HEK293 (cell line): ENCODE measurements around the gene CARD8.

Experiments used
- CTCF ChIA-PET: fragments of 350-600 bp; formaldehyde crosslinking; extraction: SDS; loops from one replicate; lab custom pipeline; 2021; ENCODE audit warnings: antibody characterized with exemption; lab: Yijun Ruan, JAX
- POLR2A ChIA-PET: fragments of 300-600 bp; formaldehyde crosslinking; extraction: SDS; loops from one replicate; lab custom pipeline; 2020; ENCODE audit warnings: antibody characterized with exemption, inconsistent platforms; lab: Yijun Ruan, JAX
- H3K27ac ChIP-seq: fragments of 200-500 bp; sonication (Bioruptor generic); 2 replicates; pipeline ENCODE4 v1.5.1; 2014; ENCODE audit warnings: low read depth, low read length, control low read depth, inconsistent platforms; ENCODE audit errors: extremely low read depth
- H3K36me3 ChIP-seq, 2 experiments: fragments of 200-500 bp in 1 of 2; sonication (Bioruptor generic) in 1 of 2; 1 replicate in 1 of 2; 2 replicates in 1 of 2; pipeline ENCODE4 v1.5.1; 2014 to 2017; ENCODE audit warnings: inconsistent platforms in 2 of 2, low read length in 2 of 2; ENCODE audit not compliant: control insufficient read depth in 2 of 2, insufficient read depth in 1 of 2
- H3K4me1 ChIP-seq: fragments of 200-500 bp; sonication (Bioruptor generic); 2 replicates; pipeline ENCODE4 v1.5.1; 2014; ENCODE audit warnings: mild to moderate bottlenecking, low read length, inconsistent platforms; ENCODE audit not compliant: control insufficient read depth, insufficient read depth
- H3K4me3 ChIP-seq: 2 replicates; pipeline ENCODE4 v1.5.1; 2011; ENCODE audit warnings: low read depth, mild to moderate bottlenecking, control low read depth, low read length, moderate library complexity
- H3K9me3 ChIP-seq: fragments of 200-500 bp; sonication (Bioruptor generic); 2 replicates; pipeline ENCODE4 v1.5.1; 2014; ENCODE audit warnings: low read depth, low read length, inconsistent platforms; ENCODE audit not compliant: control insufficient read depth, insufficient read depth
- BCL11A ChIP-seq: fragments of 450-650 bp; formaldehyde crosslinking; IDR thresholded peaks from 2 replicates; pipeline ENCODE4 v1.5.1; 2016; ENCODE audit warnings: low read depth, missing biosample characterization, missing genetic modification characterization
- GLIS1 ChIP-seq: fragments of 450-650 bp; formaldehyde crosslinking; IDR thresholded peaks from 2 replicates; pipeline ENCODE4 v1.5.1; 2016; ENCODE audit warnings: missing biosample characterization, missing genetic modification characterization
- PRDM1 ChIP-seq: fragments of 450-650 bp; formaldehyde crosslinking; IDR thresholded peaks from 2 replicates; pipeline ENCODE4; 2016; ENCODE audit warnings: missing biosample characterization, missing genetic modification characterization
- WT1 ChIP-seq: fragments of 450-650 bp; formaldehyde crosslinking; IDR thresholded peaks from 2 replicates; pipeline ENCODE4 v1.5.1; 2016; ENCODE audit warnings: missing biosample characterization, missing genetic modification characterization
- ZBTB17 ChIP-seq: fragments of 450-650 bp; formaldehyde crosslinking; IDR thresholded peaks from 2 replicates; pipeline ENCODE4 v1.5.1; 2016; ENCODE audit warnings: missing biosample characterization, missing genetic modification characterization
- ZBTB7A ChIP-seq: fragments of 450-650 bp; formaldehyde crosslinking; IDR thresholded peaks from 2 replicates; pipeline ENCODE4 v1.5.1; 2016; ENCODE audit warnings: low read depth, missing biosample characterization, missing genetic modification characterization
- ZFHX2 ChIP-seq: fragments of 450-650 bp; formaldehyde crosslinking; conservative IDR thresholded peaks from 2 replicates; pipeline ENCODE4 v1.5.1; 2016; ENCODE audit warnings: missing biosample characterization, missing genetic modification characterization
- ZNF140 ChIP-seq: fragments of 450-650 bp; formaldehyde crosslinking; IDR thresholded peaks from 2 replicates; pipeline ENCODE4 v1.5.1; 2016; ENCODE audit warnings: missing biosample characterization, missing genetic modification characterization
- ZNF350 ChIP-seq: fragments of 450-650 bp; formaldehyde crosslinking; IDR thresholded peaks from 2 replicates; pipeline ENCODE4 v1.5.0; 2017; ENCODE audit warnings: missing biosample characterization, mild to moderate bottlenecking, missing genetic modification characterization
- ZNF391 ChIP-seq: fragments of 450-650 bp; formaldehyde crosslinking; IDR thresholded peaks from 2 replicates; pipeline ENCODE4 v1.5.1; 2016; ENCODE audit warnings: low read depth, missing biosample characterization, missing genetic modification characterization, borderline replicate concordance
- ZNF549 ChIP-seq: fragments of 450-650 bp; IDR thresholded peaks from 2 replicates; pipeline ENCODE4 v1.5.1; 2018; ENCODE audit warnings: missing biosample characterization, missing genetic modification characterization, mild to moderate bottlenecking, inconsistent platforms, moderate library complexity
- ZNF600 ChIP-seq: fragments of 450-650 bp; formaldehyde crosslinking; IDR thresholded peaks from 2 replicates; pipeline ENCODE4 v1.5.1; 2016; ENCODE audit warnings: missing biosample characterization, missing genetic modification characterization
- ZNF629 ChIP-seq: fragments of 450-650 bp; formaldehyde crosslinking; IDR thresholded peaks from 2 replicates; pipeline ENCODE4 v1.5.1; 2017; ENCODE audit warnings: missing biosample characterization, missing genetic modification characterization
- ZNF791 ChIP-seq: fragments of 450-650 bp; formaldehyde crosslinking; IDR thresholded peaks from 2 replicates; pipeline ENCODE4 v1.5.1; 2016; ENCODE audit warnings: missing biosample characterization, missing genetic modification characterization
- TF ChIP-seq, protein P1 (sequence below): fragments of 450-650 bp; formaldehyde crosslinking; conservative IDR thresholded peaks from 2 replicates; pipeline ENCODE4 v1.5.1; 2016; ENCODE audit warnings: low read depth, missing biosample characterization, missing genetic modification characterization
- TF ChIP-seq, protein P2 (sequence below): fragments of 450-650 bp; formaldehyde crosslinking; IDR thresholded peaks from 2 replicates; pipeline ENCODE4 v1.5.1; 2017; ENCODE audit warnings: missing biosample characterization, missing genetic modification characterization
- TF ChIP-seq, protein P3 (sequence below): fragments of 450-650 bp; formaldehyde crosslinking; optimal IDR thresholded peaks from 2 replicates; pipeline ENCODE3; 2016; ENCODE audit warnings: missing biosample characterization, mild to moderate bottlenecking, missing genetic modification characterization
- TF ChIP-seq, protein P4 (sequence below): fragments of 450-650 bp; IDR thresholded peaks from 2 replicates; pipeline ENCODE4 v1.5.1; 2018; ENCODE audit warnings: missing biosample characterization, missing genetic modification characterization
- TF ChIP-seq, protein P5 (sequence below): fragments of 450-650 bp; formaldehyde crosslinking; IDR thresholded peaks from 2 replicates; pipeline ENCODE4 v1.5.1; 2016; ENCODE audit warnings: missing biosample characterization, missing genetic modification characterization
- TF ChIP-seq, protein P6 (sequence below): fragments of 450-650 bp; formaldehyde crosslinking; IDR thresholded peaks from 2 replicates; pipeline ENCODE4 v1.5.1; 2016; ENCODE audit warnings: missing biosample characterization, missing genetic modification characterization, low read depth
- TF ChIP-seq, protein P7 (sequence below): fragments of 450-650 bp; IDR thresholded peaks from 2 replicates; pipeline ENCODE4 v1.5.1; 2018; ENCODE audit warnings: missing biosample characterization, mild to moderate bottlenecking, missing genetic modification characterization

Gene CARD8

DNA sequence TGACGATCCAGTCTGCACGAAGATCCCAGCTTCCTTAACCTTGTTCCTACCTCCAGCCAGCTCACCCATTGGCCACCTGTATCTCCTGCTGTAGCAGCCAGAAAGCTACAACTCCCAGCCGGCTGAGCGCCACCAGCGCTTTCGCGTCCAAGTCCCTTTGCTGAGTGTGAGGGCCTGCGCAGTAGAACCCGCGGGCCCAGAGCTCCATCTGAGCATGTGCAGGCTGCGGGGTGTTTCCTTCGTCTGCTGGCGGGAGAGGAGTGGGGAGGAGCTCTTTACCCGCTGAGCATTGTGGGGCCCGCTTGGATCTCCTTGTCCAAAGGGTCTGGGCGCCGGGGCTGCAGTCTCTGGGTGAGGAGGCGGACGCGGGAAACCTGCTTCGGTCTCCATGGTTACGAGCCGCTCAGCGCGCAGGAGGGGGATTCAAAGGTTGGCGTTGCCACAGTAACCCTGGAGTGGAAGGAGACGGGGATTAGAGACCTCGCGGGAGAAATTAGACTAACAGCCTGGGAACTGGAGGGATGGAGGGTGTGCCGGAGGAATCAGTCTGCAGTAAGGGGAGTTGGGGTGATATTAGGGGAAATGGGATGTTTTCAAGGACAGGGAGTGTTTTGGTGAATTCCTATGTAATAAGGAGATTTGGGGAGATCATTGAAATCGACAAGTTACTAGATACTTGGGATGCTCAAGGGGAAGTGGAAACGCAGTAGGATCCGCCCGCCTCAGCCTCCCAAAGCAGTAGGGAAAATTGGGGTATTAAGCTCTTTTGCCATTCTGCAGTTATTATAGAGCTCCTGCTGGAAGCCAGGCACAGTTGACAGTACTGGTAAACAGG, 51.7 kb downstream of the CARD8 start:
- POLR2A ChIA-PET: interaction anchor here (0.5 to 2.9 kb wide), 27 partner anchors 8 to 588 kb away, joined by 3 to 54 read pairs (median 5); partner anchors contain the start of genes CARD8, LIG1, PLA2G4C and RPL18
- H3K27ac ChIP-seq: peak overlapping the region; percentile 37
- peaks cover 5% of the 10 kb centered on the region; the same call in 1 of the 2 replicates for H3K4me1 ChIP-seq
- no peaks in the 10 kb centered on the region for H3K36me3 ChIP-seq
- CTCF ChIA-PET: interaction anchor here (0.6 to 3.6 kb wide), 15 partner anchors 13 to 638 kb away, joined by 3 to 23 read pairs (median 4); no protein-coding TSS in a partner anchor
- H3K4me3 ChIP-seq: peak overlapping the region; percentile 63
- no peaks in the 10 kb centered on the region for H3K9me3 ChIP-seq
- TF ChIP-seq ZNF391 (peak; percentile 59; the same call in 1 of the 2 replicates), ZBTB7A (tag by site-specific recombination) (0 out of 2 replicates have a peak, but pooled peaks have one; percentile 34), PRDM1 (tag by site-specific recombination) (no peak), ZNF549 (tag by site-specific recombination) (no peak), ZNF350 (tag by site-specific recombination) (no peak), ZNF791 (tag by site-specific recombination) (no peak), GLIS1 (tag by site-specific recombination) (peak; percentile 71), ZFHX2 (tag by site-specific recombination) (peak; percentile 77), ZNF140 (tag by site-specific recombination) (no peak), ZNF629 (tag by site-specific recombination) (0 out of 2 replicates have a peak, but pooled peaks have one; percentile 26), ZNF600 (peak; percentile 26), WT1 (0 out of 2 replicates have a peak, but pooled peaks have one; percentile 18), ZBTB17 (tag by site-specific recombination) (peak; percentile 94), BCL11A (no peak)
- TF ChIP-seq, protein P1, sequence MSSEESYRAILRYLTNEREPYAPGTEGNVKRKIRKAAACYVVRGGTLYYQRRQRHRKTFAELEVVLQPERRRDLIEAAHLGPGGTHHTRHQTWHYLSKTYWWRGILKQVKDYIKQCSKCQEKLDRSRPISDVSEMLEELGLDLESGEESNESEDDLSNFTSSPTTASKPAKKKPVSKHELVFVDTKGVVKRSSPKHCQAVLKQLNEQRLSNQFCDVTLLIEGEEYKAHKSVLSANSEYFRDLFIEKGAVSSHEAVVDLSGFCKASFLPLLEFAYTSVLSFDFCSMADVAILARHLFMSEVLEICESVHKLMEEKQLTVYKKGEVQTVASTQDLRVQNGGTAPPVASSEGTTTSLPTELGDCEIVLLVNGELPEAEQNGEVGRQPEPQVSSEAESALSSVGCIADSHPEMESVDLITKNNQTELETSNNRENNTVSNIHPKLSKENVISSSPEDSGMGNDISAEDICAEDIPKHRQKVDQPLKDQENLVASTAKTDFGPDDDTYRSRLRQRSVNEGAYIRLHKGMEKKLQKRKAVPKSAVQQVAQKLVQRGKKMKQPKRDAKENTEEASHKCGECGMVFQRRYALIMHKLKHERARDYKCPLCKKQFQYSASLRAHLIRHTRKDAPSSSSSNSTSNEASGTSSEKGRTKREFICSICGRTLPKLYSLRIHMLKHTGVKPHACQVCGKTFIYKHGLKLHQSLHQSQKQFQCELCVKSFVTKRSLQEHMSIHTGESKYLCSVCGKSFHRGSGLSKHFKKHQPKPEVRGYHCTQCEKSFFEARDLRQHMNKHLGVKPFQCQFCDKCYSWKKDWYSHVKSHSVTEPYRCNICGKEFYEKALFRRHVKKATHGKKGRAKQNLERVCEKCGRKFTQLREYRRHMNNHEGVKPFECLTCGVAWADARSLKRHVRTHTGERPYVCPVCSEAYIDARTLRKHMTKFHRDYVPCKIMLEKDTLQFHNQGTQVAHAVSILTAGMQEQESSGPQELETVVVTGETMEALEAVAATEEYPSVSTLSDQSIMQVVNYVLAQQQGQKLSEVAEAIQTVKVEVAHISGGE: 0 out of 2 replicates have a peak, but pooled peaks have one; percentile 10
- TF ChIP-seq, protein P2, sequence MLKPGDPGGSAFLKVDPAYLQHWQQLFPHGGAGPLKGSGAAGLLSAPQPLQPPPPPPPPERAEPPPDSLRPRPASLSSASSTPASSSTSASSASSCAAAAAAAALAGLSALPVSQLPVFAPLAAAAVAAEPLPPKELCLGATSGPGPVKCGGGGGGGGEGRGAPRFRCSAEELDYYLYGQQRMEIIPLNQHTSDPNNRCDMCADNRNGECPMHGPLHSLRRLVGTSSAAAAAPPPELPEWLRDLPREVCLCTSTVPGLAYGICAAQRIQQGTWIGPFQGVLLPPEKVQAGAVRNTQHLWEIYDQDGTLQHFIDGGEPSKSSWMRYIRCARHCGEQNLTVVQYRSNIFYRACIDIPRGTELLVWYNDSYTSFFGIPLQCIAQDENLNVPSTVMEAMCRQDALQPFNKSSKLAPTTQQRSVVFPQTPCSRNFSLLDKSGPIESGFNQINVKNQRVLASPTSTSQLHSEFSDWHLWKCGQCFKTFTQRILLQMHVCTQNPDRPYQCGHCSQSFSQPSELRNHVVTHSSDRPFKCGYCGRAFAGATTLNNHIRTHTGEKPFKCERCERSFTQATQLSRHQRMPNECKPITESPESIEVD (tag by site-specific recombination): no peak
- TF ChIP-seq, protein P3, sequence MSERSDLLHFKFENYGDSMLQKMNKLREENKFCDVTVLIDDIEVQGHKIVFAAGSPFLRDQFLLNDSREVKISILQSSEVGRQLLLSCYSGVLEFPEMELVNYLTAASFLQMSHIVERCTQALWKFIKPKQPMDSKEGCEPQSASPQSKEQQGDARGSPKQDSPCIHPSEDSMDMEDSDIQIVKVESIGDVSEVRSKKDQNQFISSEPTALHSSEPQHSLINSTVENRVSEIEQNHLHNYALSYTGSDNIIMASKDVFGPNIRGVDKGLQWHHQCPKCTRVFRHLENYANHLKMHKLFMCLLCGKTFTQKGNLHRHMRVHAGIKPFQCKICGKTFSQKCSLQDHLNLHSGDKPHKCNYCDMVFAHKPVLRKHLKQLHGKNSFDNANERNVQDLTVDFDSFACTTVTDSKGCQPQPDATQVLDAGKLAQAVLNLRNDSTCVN: no peak
- TF ChIP-seq, protein P4, sequence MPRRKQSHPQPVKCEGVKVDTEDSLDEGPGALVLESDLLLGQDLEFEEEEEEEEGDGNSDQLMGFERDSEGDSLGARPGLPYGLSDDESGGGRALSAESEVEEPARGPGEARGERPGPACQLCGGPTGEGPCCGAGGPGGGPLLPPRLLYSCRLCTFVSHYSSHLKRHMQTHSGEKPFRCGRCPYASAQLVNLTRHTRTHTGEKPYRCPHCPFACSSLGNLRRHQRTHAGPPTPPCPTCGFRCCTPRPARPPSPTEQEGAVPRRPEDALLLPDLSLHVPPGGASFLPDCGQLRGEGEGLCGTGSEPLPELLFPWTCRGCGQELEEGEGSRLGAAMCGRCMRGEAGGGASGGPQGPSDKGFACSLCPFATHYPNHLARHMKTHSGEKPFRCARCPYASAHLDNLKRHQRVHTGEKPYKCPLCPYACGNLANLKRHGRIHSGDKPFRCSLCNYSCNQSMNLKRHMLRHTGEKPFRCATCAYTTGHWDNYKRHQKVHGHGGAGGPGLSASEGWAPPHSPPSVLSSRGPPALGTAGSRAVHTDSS: no peak
- TF ChIP-seq, protein P5, sequence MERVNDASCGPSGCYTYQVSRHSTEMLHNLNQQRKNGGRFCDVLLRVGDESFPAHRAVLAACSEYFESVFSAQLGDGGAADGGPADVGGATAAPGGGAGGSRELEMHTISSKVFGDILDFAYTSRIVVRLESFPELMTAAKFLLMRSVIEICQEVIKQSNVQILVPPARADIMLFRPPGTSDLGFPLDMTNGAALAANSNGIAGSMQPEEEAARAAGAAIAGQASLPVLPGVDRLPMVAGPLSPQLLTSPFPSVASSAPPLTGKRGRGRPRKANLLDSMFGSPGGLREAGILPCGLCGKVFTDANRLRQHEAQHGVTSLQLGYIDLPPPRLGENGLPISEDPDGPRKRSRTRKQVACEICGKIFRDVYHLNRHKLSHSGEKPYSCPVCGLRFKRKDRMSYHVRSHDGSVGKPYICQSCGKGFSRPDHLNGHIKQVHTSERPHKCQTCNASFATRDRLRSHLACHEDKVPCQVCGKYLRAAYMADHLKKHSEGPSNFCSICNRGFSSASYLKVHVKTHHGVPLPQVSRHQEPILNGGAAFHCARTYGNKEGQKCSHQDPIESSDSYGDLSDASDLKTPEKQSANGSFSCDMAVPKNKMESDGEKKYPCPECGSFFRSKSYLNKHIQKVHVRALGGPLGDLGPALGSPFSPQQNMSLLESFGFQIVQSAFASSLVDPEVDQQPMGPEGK (tag by site-specific recombination): peak; percentile 78
- TF ChIP-seq, protein P6, sequence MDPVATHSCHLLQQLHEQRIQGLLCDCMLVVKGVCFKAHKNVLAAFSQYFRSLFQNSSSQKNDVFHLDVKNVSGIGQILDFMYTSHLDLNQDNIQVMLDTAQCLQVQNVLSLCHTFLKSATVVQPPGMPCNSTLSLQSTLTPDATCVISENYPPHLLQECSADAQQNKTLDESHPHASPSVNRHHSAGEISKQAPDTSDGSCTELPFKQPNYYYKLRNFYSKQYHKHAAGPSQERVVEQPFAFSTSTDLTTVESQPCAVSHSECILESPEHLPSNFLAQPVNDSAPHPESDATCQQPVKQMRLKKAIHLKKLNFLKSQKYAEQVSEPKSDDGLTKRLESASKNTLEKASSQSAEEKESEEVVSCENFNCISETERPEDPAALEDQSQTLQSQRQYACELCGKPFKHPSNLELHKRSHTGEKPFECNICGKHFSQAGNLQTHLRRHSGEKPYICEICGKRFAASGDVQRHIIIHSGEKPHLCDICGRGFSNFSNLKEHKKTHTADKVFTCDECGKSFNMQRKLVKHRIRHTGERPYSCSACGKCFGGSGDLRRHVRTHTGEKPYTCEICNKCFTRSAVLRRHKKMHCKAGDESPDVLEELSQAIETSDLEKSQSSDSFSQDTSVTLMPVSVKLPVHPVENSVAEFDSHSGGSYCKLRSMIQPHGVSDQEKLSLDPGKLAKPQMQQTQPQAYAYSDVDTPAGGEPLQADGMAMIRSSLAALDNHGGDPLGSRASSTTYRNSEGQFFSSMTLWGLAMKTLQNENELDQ (tag by site-specific recombination): no peak
- TF ChIP-seq, protein P7, sequence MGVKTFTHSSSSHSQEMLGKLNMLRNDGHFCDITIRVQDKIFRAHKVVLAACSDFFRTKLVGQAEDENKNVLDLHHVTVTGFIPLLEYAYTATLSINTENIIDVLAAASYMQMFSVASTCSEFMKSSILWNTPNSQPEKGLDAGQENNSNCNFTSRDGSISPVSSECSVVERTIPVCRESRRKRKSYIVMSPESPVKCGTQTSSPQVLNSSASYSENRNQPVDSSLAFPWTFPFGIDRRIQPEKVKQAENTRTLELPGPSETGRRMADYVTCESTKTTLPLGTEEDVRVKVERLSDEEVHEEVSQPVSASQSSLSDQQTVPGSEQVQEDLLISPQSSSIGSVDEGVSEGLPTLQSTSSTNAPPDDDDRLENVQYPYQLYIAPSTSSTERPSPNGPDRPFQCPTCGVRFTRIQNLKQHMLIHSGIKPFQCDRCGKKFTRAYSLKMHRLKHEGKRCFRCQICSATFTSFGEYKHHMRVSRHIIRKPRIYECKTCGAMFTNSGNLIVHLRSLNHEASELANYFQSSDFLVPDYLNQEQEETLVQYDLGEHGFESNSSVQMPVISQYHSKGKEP (tag by site-specific recombination): no peak
